Measurements from ENCODE around the gene FBXW7. TPM values are rescaled to one million over a fixed set of nuclear protein-coding genes. Genes with fewer than 3 reads are reported as not detected.
A peak's percentile ranks its signal among the peaks of the same experiment; 100 is the strongest.

Gene FBXW7
- total RNA-seq, 1 experiment from 2014 or later = 28.9 TPM

DNA sequence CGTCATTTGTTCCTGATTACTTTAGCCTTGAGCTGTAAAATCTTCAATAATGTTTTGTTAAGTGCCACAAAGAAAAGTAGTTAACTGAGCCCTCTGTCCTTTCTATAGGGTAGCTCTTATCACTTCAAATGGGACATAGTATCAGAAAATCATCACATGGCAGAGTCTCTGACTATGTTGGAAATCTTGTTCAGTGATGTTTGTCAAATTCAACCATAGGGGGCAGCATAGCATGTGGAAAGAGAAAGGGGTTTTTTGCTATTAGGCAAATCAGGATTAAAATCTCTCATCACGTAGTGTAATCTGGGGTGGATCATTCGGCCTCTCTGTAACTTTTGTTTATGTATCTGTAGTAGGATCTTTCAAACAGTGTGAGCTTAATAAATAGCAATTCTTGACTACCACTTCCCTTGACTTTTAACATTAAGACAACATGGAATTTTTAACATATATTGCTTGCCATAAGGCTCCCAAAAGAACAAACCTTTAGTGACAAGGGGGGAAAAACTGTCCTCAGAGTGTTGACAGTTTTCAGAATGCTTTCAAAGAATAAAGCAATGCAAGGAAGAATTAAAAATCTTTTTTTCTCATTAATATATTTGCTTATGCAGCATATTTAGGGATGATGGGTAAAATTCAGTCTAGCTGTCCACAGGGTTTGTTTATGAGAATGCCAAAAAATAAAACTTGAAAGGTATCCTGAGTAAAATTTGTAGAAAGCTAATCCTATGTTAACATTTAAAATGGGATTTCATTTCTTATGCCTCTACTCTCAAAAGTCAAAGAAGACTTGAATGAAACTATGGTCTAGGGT is 127.2 kb downstream of the FBXW7 start:
- H3K4me1 ChIP-seq (replicated peaks) = no peaks in the 10 kb centered on the region
- peak in 1 of 2 experiments; percentile 15 for DNase-seq (ENCODE audit: low read depth in 1 of 2, low spot score in 2 of 2)
- no peaks in the 10 kb centered on the region for H3K27me3 ChIP-seq (replicated peaks)
- no peaks in the 10 kb centered on the region for H3K9me3 ChIP-seq (replicated peaks)
- H3K4me3 ChIP-seq = no peak overlapping the region
- no peak overlapping the region for H3K27ac ChIP-seq
- no peaks in the 10 kb centered on the region for H3K36me3 ChIP-seq

DNA sequence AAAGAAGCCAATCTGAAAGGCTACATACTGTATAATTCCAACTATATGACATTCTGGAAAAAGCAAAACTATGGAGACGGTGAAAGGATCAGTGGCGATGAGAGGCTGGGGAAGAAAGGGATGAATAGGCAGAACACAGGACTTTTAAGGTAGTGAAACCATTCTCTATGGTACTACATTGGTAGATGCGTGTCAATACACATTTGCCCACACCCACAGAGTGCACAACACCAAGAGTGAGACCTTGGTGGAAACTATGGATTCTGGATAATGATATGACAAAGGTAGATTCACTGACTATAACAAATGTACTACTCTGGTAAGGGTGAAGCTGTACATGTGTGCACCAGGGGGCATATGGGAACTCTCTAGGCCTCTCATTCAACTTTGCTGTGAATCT is 134.5 kb downstream of the FBXW7 start:
- no peaks in the 10 kb centered on the region for H3K36me3 ChIP-seq
- DNase-seq (ENCODE audit: low read depth in 1 of 2, low spot score in 2 of 2) = no peak

DNA sequence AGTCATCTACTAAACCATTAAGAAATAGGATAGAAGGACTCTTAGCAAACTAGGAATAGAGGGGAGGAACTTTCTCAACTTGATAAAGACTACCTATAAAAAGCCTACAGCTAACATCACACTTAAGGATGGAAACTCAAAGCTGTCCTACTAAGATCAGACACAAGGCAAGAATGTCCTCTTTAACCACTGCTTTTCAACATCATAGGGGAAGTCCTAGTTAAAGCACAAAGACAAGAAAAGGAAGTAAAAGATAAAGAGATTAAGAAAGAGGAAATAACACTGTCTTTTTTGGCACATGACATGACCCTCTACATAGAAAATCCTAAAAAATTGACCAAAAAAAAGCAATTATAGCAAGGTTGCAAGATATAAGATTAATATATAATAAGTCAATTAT is 136.6 kb downstream of the FBXW7 start:
- H3K4me3 ChIP-seq = no peak overlapping the region
- H3K9me3 ChIP-seq (replicated peaks) = no peaks in the 10 kb centered on the region
- no peaks in the 10 kb centered on the region for H3K27me3 ChIP-seq (replicated peaks)
- H3K36me3 ChIP-seq = no peaks in the 10 kb centered on the region
- no peak for DNase-seq (ENCODE audit: low read depth in 1 of 2, low spot score in 2 of 2)
- no peaks in the 10 kb centered on the region for H3K4me1 ChIP-seq (replicated peaks)
- H3K27ac ChIP-seq = no peak overlapping the region

More for the DNA sequence above, 134.5 kb downstream of the FBXW7 start:
- Histone ChIP-seq H3K27ac (no peak overlapping the region), H3K27me3 (replicated peaks) (no peaks in the 10 kb centered on the region), H3K4me3 (no peak overlapping the region), H3K9me3 (replicated peaks) (no peaks in the 10 kb centered on the region), H3K4me1 (replicated peaks) (no peaks in the 10 kb centered on the region)

DNA sequence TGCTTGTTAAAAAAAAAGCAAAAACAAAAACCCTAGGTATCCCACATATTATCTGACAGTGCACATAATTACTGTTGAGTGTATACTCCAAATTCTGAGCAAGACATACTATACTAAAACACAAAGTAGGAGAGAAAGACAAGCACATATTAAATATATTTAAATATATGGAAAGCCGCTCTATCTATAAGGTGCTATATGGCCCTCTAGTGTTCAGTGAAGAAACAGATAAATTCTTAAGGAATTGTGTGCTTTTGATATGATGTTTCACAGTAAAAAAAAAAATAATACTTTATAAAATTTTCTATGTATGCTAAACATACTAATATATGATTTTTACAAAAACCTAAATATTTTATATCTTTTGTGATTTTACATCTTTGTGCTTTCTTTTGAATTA is 137.8 kb downstream of the FBXW7 start:
- no peak overlapping the region for H3K27ac ChIP-seq
- H3K27me3 ChIP-seq (replicated peaks) = no peaks in the 10 kb centered on the region
- H3K9me3 ChIP-seq (replicated peaks) = no peaks in the 10 kb centered on the region
- DNase-seq (ENCODE audit: low read depth in 1 of 2, low spot score in 2 of 2) = no peak
- no peaks in the 10 kb centered on the region for H3K4me1 ChIP-seq (replicated peaks)
- no peaks in the 10 kb centered on the region for H3K36me3 ChIP-seq
- H3K4me3 ChIP-seq = no peak overlapping the region

DNA sequence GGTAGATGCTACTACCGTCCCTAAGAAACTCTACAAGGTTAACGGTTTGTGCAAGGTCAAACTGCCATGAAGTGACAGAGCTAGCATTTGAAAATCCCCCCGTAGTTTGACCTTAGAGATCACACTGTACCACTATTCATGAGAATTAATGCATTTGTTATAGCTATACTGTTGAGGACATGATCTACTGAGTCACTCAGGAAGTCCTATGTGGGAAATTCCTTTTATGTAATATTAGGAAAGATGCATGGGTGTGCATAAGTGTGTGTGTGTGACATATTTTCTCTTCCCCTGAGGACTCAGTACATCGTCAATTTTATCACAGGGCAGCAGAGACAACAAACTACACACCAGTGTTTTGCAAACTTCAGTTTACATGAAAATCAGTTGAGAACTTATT is 141.1 kb downstream of the FBXW7 start:
- H3K4me1 ChIP-seq (replicated peaks) = no peaks in the 10 kb centered on the region
- no peak for DNase-seq (ENCODE audit: low read depth in 1 of 2, low spot score in 2 of 2)
- H3K4me3 ChIP-seq = no peak overlapping the region
- H3K9me3 ChIP-seq (replicated peaks) = no peaks in the 10 kb centered on the region
- H3K27ac ChIP-seq = no peak overlapping the region
- H3K27me3 ChIP-seq (replicated peaks) = no peaks in the 10 kb centered on the region
- no peaks in the 10 kb centered on the region for H3K36me3 ChIP-seq

DNA sequence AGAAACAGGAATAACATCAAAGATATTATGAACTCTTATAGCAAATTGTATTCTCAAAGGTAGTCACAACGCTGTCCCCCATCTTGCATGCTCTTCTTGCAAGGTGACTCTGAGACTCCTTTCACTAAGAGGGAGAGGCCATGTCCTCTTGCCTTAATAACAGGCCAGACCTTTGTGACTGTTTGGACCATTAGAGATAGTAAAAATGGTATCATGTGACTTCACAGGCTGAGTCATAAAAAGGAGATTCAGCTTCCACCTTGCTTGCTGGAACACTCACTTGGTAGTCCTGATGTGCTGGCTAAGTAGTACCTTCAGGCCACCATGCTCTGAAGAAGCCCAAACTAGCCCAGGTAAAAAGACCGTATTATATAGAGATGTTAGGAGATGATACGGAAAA is 143.8 kb downstream of the FBXW7 start:
- Histone ChIP-seq H3K4me3 (no peak overlapping the region), H3K27ac (no peak overlapping the region), H3K9me3 (replicated peaks) (no peaks in the 10 kb centered on the region), H3K36me3 (no peaks in the 10 kb centered on the region), H3K27me3 (replicated peaks) (no peaks in the 10 kb centered on the region), H3K4me1 (replicated peaks) (no peaks in the 10 kb centered on the region)
- DNase-seq (ENCODE audit: low read depth in 1 of 2, low spot score in 2 of 2) = no peak

DNA sequence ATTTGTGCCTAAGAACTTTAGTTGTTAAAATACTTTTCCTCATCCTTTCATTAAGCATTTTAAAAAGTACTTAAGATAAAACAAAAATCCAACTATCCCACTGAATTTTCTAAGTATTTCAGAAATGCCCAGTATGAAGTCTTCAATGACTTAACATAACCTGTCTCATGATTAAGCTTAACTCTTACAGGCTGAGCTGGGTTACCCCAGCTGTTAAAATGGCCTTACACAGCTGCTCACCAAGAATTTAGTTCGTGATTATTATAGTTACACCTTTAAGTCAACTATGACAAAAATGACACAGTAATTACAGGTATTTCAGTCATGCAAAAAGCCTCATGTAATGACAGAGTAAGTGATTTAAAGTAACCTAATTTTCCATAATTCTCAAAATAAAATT is 145.7 kb downstream of the FBXW7 start:
- no peaks in the 10 kb centered on the region for H3K27me3 ChIP-seq (replicated peaks)
- H3K4me1 ChIP-seq (replicated peaks) = no peaks in the 10 kb centered on the region
- H3K27ac ChIP-seq = no peak overlapping the region
- no peak overlapping the region for H3K4me3 ChIP-seq
- no peaks in the 10 kb centered on the region for H3K36me3 ChIP-seq
- DNase-seq (ENCODE audit: low read depth in 1 of 2, low spot score in 2 of 2) = no peak
- H3K9me3 ChIP-seq (replicated peaks) = no peaks in the 10 kb centered on the region

DNA sequence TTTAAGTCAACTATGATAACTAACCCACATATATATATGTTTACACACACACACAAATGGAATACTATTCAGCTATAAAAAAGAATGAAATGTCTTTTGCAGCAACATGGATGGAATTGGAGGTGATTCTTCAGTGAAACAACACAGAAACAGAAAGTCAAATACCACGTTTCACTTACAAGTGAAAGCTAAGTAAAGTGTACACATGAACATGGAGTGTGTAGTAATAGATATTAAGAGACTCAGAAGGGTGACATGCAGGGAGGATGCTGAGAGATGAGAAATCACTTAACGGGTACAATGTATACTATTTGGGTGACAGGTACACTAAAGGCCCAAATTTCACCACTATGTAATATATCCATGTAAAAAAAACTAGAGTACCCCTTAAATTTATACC is 146.5 kb downstream of the FBXW7 start:
- Histone ChIP-seq H3K4me3 (no peak overlapping the region), H3K36me3 (no peaks in the 10 kb centered on the region), H3K27ac (no peak overlapping the region), H3K27me3 (replicated peaks) (no peaks in the 10 kb centered on the region), H3K4me1 (replicated peaks) (no peaks in the 10 kb centered on the region), H3K9me3 (replicated peaks) (no peaks in the 10 kb centered on the region)
- DNase-seq (ENCODE audit: low read depth in 1 of 2, low spot score in 2 of 2) = no peak

DNA sequence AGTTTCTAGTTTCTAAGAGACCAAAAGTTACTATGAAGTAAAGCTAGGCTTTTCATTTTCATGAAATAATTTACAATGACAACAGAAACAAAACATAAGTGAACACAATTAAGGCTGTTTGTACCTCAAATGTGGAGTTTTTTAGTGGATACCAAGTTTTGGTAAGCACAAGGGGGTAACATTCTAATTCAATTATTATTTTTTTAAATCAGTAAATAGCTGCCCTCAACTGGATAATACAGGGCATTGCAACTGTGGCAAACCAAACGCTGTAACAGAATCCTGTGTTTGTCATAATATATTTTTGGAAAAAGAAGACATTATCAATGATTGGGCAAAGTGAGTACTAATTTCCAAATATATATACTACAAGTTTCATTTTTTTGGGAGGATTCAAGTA is 150.3 kb downstream of the FBXW7 start:
- Histone ChIP-seq H3K4me3 (no peak overlapping the region), H3K4me1 (replicated peaks) (no peaks in the 10 kb centered on the region), H3K36me3 (no peaks in the 10 kb centered on the region), H3K27ac (no peak overlapping the region), H3K9me3 (replicated peaks) (no peaks in the 10 kb centered on the region), H3K27me3 (replicated peaks) (no peaks in the 10 kb centered on the region)
- DNase-seq (ENCODE audit: low read depth in 1 of 2, low spot score in 2 of 2) = no peak

DNA sequence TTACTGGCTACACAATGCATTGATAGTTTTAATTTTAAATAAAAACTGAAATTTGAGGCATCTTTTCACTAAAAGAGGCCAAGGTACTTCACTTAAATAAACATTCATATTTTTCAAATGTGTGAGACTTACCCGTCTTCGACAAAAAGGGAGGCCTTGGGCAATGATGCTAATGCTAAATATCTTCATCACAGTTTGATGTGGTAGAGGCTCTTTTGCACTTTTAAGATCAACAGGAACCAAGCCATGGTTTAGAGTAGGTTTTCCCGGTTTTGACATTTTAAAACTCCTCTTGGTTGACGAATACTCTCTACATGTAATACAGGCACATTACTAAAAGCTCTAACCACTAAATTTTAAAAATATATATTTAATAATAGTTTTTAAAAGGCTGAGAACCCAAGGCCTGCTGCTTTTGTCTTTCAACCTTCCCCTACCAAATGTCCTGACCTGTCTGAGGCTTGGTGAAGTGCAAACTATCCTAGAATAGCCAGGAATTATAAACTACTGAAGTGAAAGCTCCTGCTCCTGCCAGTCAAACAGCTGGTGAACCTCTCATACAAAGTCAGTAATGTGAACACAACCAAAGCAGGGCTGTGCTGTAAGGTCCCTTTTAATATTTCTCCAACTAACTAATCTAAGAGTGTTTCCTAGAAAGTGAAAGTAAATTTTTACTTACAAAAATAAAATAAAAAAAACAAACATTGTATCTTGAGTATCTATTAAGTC is 153.7 kb downstream of the FBXW7 start:
- H3K27ac ChIP-seq = no peak overlapping the region

DNA sequence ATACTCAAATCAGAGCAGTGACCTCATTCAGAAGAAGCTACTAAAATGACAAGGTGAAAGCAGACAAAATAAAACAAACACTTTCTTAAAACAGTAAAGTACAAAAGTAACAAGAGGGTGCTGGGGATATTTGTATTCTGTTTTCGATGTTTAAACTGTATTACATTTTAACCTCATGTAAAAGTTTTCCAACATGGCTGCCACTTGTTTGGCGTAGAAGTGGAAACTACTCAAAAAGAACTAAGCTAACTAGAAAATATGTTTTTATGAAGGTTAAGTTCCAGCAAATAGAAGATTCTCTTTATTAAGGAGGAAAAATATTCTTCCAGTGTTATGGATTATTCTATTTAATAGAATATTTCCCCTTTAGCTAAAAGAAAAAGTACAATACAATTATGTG is 155.0 kb downstream of the FBXW7 start:
- H3K9me3 ChIP-seq (replicated peaks) = no peaks in the 10 kb centered on the region
- no peaks in the 10 kb centered on the region for H3K4me1 ChIP-seq (replicated peaks)
- no peak for DNase-seq (ENCODE audit: low read depth in 1 of 2, low spot score in 2 of 2)
- H3K27ac ChIP-seq = no peak overlapping the region
- H3K36me3 ChIP-seq = no peaks in the 10 kb centered on the region
- no peak overlapping the region for H3K4me3 ChIP-seq
- no peaks in the 10 kb centered on the region for H3K27me3 ChIP-seq (replicated peaks)

More for the DNA sequence above, 153.7 kb downstream of the FBXW7 start:
- DNase-seq (ENCODE audit: low read depth in 1 of 2, low spot score in 2 of 2) = no peak
- Histone ChIP-seq H3K4me1 (replicated peaks) (no peaks in the 10 kb centered on the region), H3K4me3 (no peak overlapping the region), H3K36me3 (no peaks in the 10 kb centered on the region), H3K9me3 (replicated peaks) (no peaks in the 10 kb centered on the region), H3K27me3 (replicated peaks) (no peaks in the 10 kb centered on the region)

DNA sequence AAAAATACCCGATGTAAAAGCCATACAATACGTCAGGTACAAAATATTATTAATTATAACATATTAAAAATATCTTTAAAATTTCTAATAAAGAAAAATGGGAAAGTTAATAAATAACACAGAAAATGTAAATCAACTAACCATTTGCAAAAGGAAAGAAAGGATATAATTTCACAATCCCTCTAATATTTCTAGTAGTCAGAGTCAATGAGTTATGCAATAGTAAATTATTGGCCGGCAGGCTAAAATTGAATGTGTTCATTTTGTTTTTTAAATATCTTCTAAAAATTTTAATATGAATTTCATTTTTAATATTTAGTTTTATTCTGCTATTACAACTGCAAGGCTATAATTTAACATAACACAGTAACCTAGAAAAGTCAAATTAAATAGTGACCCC is 155.7 kb downstream of the FBXW7 start:
- Histone ChIP-seq H3K36me3 (no peaks in the 10 kb centered on the region), H3K27me3 (replicated peaks) (no peaks in the 10 kb centered on the region), H3K4me3 (no peak overlapping the region), H3K9me3 (replicated peaks) (no peaks in the 10 kb centered on the region), H3K4me1 (replicated peaks) (no peaks in the 10 kb centered on the region), H3K27ac (no peak overlapping the region)
- no peak for DNase-seq (ENCODE audit: low read depth in 1 of 2, low spot score in 2 of 2)

DNA sequence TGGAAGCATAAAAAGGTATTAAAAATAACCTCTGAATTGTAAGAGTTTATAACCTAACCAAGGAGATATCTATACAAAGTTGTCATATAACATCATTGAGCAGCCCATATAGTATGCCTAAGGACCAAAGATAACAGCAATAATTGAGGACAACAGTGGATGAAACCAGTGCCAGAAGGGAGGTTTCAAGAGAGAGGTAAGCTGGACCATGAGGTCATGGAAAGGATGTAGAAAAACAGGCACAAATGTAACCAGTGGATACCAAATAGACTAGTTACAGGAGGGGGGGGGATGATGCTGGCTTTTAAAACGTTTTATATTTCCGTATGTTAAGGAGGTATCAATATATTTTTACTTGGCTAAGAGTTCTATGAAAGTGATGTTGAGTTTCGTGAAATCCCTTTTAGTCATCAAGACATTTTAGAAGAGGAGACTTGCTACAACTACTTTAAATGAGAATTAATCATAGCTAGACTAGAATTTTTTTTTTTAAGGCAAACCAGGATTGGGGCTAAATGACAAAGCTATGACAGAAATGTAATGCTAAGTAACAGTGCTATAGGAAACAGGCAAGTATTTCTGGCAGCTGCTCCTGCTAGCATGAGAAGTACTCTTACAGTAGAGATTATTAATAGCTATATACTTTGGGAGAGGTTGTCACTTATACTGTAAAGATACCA is 161.1 kb downstream of the FBXW7 start:
- H3K27ac ChIP-seq = no peak overlapping the region
- no peak for DNase-seq (ENCODE audit: low read depth in 1 of 2, low spot score in 2 of 2)

DNA sequence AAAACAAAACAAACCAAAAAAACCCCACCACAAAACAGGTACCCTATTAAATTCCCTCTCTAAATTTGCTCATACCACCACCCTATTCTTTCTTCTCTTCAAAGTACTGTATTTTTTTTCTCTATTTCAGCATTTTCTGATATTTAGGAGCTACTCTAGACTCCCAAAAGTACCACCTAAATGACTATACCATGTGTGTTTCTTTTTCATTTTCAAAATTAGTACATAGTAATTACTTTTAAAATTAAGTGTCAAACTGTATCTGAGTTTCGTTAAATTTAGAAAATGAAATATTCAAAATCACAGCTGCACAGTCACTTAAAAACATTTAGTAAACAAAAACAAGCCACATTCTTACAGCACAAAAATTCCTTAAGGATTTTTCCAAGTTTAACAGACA is 161.7 kb downstream of the FBXW7 start:
- Histone ChIP-seq H3K9me3 (replicated peaks) (no peaks in the 10 kb centered on the region), H3K4me1 (replicated peaks) (peaks cover 15% of the 10 kb centered on the region), H3K4me3 (no peak overlapping the region), H3K36me3 (no peaks in the 10 kb centered on the region), H3K27me3 (replicated peaks) (no peaks in the 10 kb centered on the region), H3K27ac (no peak overlapping the region)
- DNase-seq (ENCODE audit: low read depth in 1 of 2, low spot score in 2 of 2) = no peak

More for the DNA sequence above, 161.1 kb downstream of the FBXW7 start:
- Histone ChIP-seq H3K9me3 (replicated peaks) (no peaks in the 10 kb centered on the region), H3K36me3 (no peaks in the 10 kb centered on the region), H3K4me3 (no peak overlapping the region), H3K27me3 (replicated peaks) (no peaks in the 10 kb centered on the region), H3K4me1 (replicated peaks) (peaks cover 15% of the 10 kb centered on the region)
